ENCODE data around the gene PSMG2. TPM values are rescaled to one million over a fixed set of nuclear protein-coding genes. Genes with fewer than 3 reads are reported as not detected.

The PSMG2 gene
- total and polyA plus RNA-seq, 2 of the 13 experiments (the other 11 are each of a cell fraction or from before 2014, with no cell fraction given): 53.4 to 94.8 TPM

DNA sequence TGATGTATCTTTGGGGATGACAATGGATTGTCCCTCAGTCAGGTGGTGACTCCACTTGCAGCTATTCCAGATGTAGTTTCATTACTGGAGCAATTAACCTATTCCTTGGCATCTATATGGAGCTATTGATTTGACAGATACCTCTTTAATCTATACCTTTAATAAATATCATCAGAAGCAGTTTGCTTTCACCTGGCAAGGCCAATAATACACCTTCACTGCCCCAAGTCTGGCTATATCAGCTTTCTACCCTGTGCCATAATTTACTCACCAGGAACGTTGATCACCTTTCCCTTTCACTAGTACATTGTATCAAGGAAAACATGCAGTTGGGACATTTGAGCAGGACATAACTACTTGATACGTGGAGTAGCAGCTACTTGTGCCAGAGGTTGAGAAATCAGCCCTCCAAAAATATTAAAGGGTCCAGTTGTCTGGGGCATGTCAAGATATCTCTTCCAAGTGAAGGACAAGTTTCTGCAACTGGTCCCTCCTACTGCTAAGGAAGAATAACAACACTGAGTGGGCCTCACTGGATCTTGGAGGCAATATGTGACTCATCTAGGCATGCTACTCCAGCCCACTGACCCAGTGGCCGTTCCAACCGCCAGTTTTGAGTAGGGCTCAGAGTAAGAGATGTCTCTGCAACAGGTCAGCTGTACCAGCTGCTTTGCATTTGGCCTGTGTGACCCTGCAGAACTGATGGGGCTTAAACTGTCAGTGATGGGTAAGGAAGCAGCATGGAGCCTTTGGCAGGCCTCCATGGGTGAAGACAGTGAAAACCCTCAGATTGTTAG lies 67.0 kb downstream of the PSMG2 start:
- DNase-seq (ENCODE audit: low spot score): no peak
- BruUV-seq (replicated peaks): no TSS peak
- 62% methylated on average over 3 of the region's 4 CpGs for WGBS (ENCODE audit: low lambda C conversion rate)
- ATAC-seq: no peak
- in situ Hi-C loops (cut with HindIII; ENCODE audit: extremely low pct_ligation_motif_present, low pct_unique_long_range_greater_than_20kb) (loop anchor here (5.0 kb wide), 1 partner anchor 43 kb away; no protein-coding TSS in a partner anchor), intact Hi-C loops (cut with micrococcal nuclease; ENCODE audit: unreplicated experiment) (no loop called here)
- Histone ChIP-seq H2AFZ (ENCODE audit: low read length) (no peak overlapping the region), H3K27ac (ENCODE audit: extremely low read length, insufficient read depth, low read length) (no peak overlapping the region), H3K36me3 (replicated peaks in 1 of 2; ENCODE audit: control insufficient read depth in 1 of 2, insufficient read depth in 2 of 2, low read length in 2 of 2) (no peaks in the 10 kb centered on the region), H3K27me3 (ENCODE audit: control insufficient read depth in 1 of 2, insufficient read depth in 2 of 2, low read length in 2 of 2) (no peaks in the 10 kb centered on the region), H3K4me2 (ENCODE audit: low read depth, low read length) (no peak overlapping the region), H4K20me1 (ENCODE audit: insufficient read depth, low read length) (no peaks in the 10 kb centered on the region), H3K9me3 (ENCODE audit: low read length) (no peaks in the 10 kb centered on the region), H3K4me1 (ENCODE audit: insufficient read depth, low read length) (peaks cover 32% of the 10 kb centered on the region), H3K79me2 (ENCODE audit: insufficient read depth, low read length) (no peaks in the 10 kb centered on the region), H3K4me3 (replicated peaks in 1 of 3; ENCODE audit: insufficient read depth in 1 of 3, low read depth in 2 of 3, low read length in 3 of 3) (no peak overlapping the region), H3K9ac (ENCODE audit: insufficient read depth, low read depth, low read length) (no peak overlapping the region)
- FAIRE-seq: no peak
- CTCF ChIA-PET (ENCODE audit: low intra/inter-chr PET ratio, low total read pairs): no interaction called here
- POLR2A ChIA-PET: interaction anchor here (1.3 to 4.0 kb wide), 2 partner anchors 39 to 114 kb away, joined by 4 to 34 read pairs; partner anchors contain the start of gene PTPN2
- TF ChIP-seq KLF9 (CRISPR knock-in tag; IDR thresholded peaks at IDR 0.05; ENCODE audit: low read depth) (no peak), CHD2 (IDR thresholded peaks at IDR 0.05; ENCODE audit: low read depth, low read length) (no peak), LCORL (IDR thresholded peaks at IDR 0.05) (no peak), LCORL (CRISPR knock-in tag; IDR thresholded peaks at IDR 0.05) (no peak), SATB2 (CRISPR knock-in tag; IDR thresholded peaks at IDR 0.05) (no peak), TSC22D2 (CRISPR knock-in tag; IDR thresholded peaks at IDR 0.05; ENCODE audit: borderline replicate concordance) (no peak), ZXDC (CRISPR knock-in tag; IDR thresholded peaks at IDR 0.05) (no peak), PAXIP1 (CRISPR knock-in tag; conservative IDR thresholded peaks at IDR 0.05) (no peak), ZC3H13 (CRISPR knock-in tag; IDR thresholded peaks at IDR 0.05) (no peak)
- TF ChIP-seq, protein P1, sequence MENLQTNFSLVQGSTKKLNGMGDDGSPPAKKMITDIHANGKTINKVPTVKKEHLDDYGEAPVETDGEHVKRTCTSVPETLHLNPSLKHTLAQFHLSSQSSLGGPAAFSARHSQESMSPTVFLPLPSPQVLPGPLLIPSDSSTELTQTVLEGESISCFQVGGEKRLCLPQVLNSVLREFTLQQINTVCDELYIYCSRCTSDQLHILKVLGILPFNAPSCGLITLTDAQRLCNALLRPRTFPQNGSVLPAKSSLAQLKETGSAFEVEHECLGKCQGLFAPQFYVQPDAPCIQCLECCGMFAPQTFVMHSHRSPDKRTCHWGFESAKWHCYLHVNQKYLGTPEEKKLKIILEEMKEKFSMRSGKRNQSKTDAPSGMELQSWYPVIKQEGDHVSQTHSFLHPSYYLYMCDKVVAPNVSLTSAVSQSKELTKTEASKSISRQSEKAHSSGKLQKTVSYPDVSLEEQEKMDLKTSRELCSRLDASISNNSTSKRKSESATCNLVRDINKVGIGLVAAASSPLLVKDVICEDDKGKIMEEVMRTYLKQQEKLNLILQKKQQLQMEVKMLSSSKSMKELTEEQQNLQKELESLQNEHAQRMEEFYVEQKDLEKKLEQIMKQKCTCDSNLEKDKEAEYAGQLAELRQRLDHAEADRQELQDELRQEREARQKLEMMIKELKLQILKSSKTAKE (CRISPR knock-in tag; IDR thresholded peaks at IDR 0.05; ENCODE audit: borderline replicate concordance): no peak
- TF ChIP-seq, protein P2, sequence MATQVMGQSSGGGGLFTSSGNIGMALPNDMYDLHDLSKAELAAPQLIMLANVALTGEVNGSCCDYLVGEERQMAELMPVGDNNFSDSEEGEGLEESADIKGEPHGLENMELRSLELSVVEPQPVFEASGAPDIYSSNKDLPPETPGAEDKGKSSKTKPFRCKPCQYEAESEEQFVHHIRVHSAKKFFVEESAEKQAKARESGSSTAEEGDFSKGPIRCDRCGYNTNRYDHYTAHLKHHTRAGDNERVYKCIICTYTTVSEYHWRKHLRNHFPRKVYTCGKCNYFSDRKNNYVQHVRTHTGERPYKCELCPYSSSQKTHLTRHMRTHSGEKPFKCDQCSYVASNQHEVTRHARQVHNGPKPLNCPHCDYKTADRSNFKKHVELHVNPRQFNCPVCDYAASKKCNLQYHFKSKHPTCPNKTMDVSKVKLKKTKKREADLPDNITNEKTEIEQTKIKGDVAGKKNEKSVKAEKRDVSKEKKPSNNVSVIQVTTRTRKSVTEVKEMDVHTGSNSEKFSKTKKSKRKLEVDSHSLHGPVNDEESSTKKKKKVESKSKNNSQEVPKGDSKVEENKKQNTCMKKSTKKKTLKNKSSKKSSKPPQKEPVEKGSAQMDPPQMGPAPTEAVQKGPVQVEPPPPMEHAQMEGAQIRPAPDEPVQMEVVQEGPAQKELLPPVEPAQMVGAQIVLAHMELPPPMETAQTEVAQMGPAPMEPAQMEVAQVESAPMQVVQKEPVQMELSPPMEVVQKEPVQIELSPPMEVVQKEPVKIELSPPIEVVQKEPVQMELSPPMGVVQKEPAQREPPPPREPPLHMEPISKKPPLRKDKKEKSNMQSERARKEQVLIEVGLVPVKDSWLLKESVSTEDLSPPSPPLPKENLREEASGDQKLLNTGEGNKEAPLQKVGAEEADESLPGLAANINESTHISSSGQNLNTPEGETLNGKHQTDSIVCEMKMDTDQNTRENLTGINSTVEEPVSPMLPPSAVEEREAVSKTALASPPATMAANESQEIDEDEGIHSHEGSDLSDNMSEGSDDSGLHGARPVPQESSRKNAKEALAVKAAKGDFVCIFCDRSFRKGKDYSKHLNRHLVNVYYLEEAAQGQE (IDR thresholded peaks at IDR 0.05; ENCODE audit: borderline replicate concordance in 1 of 2, low read depth in 1 of 2, low read length in 2 of 2): no peak

Measured in HepG2 (cell line).